HG03064 (cell line): ENCODE data around the gene TRPV2.
"Not testable (repeated sequence)": the region's sequence is repeated elsewhere in the genome, so short reads cannot be mapped to it uniquely, and the experiment has no call there.

Source experiments
- ATAC-seq: cut with Tn5 transposase; IDR thresholded peaks from one replicate; pipeline ENCODE4 v1.9.1; 2021; ENCODE audit warnings: low read depth; ENCODE audit not compliant: unreplicated experiment

Gene TRPV2, protein sequence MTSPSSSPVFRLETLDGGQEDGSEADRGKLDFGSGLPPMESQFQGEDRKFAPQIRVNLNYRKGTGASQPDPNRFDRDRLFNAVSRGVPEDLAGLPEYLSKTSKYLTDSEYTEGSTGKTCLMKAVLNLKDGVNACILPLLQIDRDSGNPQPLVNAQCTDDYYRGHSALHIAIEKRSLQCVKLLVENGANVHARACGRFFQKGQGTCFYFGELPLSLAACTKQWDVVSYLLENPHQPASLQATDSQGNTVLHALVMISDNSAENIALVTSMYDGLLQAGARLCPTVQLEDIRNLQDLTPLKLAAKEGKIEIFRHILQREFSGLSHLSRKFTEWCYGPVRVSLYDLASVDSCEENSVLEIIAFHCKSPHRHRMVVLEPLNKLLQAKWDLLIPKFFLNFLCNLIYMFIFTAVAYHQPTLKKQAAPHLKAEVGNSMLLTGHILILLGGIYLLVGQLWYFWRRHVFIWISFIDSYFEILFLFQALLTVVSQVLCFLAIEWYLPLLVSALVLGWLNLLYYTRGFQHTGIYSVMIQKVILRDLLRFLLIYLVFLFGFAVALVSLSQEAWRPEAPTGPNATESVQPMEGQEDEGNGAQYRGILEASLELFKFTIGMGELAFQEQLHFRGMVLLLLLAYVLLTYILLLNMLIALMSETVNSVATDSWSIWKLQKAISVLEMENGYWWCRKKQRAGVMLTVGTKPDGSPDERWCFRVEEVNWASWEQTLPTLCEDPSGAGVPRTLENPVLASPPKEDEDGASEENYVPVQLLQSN

DNA sequence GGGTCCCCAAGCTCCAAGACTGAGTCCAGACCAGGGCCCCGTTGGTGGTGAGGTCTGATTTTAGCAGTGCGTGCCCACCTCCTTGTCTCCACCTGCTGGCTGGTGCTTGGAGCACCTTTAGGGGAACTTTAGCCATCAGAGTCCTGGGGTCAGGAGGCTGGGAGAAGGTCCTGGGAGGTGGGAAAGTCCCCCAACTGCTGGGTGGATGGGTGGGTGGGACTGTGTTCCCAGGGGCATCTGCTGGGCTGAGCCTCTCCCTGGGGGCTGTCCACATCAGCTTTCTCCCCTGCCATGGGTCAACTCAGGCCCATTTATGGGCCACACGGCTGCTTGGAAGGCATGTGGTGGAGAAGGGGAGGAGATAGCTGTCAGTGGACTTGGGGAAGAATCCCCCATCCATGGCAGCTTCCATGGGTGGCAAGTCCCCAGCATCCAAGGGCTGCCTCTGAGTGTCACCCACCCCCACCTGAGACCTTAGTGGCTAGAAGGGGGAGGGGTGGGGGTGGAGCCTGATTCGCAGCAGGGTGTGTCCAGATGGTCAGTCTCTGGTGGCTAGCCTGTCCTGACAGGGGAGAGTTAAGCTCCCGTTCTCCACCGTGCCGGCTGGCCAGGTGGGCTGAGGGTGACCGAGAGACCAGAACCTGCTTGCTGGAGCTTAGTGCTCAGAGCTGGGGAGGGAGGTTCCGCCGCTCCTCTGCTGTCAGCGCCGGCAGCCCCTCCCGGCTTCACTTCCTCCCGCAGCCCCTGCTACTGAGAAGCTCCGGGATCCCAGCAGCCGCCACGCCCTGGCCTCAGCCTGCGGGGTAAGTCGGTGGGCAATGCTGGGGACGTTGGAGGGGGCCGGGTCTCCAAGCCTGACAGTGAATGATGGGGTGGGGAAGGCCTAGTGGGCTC is at the start of gene TRPV2:
TSS of gene TRPV2 (plus strand) at position 541 of the 894 bp plus-strand sequence. CDS start 2,098 bp downstream, outside the sequence.
- no peak for ATAC-seq

DNA sequence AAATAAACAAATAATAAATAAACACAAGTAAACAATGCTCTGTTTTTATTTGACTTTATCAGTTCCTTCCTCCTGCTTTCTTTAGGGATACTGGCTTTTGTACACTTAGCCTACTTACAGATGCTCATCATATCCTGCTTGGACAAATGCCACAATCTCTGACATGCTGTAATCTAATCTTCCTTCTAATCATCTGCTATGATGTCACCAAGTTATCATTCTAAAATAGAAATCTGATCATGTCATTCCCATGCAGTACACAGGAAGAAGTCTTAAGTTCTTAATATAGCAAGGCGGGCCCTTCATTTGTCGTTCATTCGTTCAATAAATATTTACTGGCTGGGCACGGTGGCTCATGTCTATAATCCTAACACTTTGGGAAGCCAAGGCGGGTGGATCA is 43.6 kb upstream of the TRPV2 start:
- no peak for ATAC-seq

DNA sequence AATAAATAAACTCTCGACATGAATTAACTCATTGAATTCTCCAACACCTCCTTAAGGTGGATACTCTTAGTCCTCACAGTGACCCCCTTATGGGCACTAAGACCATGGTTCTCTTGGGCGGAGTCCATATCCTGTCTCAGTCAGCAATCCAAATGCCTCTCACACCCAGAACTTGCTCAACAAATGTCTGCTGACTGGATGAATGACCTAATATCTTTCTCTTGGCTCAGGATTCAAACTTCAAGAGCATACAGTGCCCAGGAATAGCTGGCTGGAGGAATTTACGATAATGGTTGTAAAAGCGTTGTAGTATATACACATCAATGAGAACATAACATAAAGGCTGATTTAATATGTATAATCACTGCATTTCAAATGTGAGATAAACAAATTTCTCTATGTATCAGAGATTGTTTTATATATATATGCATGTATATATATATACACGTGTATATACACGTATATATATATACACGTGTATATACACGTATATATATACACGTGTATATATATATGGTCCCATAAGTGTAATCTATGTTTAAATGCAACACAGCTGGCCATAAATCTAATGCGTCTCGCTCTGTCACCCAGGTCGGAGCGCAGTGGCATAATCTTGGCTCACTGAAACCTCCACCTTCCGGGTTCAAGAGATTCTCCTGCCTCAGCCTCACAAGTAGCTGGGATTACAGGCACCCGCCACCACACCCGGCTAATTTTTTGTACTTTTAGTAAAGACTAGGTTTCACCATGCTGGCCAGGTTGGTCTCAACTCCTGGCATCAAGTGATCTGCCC is 41.0 kb upstream of the TRPV2 start:
- ATAC-seq, result no peak

DNA sequence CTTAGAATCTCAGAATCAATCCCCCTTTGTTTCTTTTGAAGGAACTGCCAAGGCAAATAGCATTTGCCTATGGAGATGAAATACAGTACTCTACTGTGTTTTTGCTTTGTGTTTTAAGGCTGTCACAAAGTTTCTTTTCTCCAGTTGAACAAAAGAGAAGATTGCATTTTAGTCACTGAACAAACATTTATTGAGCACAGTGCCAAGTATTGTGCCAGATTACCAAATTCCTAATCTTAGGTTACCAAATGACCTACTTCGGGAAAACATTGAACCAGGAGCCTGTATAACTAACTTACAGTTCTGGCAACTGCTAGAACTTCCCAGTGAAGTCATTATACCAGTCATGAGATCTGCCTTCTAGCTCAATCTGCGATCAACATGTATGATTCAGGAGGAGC is 37.4 kb upstream of the TRPV2 start:
- ATAC-seq, result no peak

DNA sequence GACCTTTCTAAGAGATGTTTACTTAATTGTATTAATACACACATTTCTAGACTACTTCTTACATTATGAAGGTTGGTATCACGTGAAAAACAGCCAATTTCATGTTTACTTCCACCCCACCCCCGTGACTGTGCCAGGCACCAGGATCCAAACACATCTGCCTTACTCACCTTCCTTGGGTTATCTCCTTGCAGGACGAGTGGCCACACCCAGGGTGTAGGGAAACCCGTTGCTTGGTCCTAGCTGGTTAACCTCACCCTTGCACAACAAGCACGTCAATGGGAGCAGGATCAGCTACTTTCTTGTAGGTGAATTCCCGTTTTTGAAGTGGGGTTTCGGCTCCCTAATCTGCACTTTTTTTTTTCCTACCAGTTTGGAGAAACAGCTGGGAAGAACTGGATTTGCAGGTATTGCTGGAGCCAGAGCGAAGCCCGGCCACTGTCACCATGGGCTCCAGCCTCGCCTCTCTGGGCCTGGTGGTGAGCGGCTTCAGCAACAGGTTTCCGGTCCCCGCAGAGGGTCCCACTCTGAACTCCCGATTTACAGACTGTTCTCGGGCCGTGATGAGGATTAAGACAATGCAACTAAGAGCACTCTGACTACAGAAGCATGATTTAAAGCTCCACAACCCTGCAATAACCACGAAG is 36.6 kb upstream of the TRPV2 start:
- ATAC-seq, result no peak

DNA sequence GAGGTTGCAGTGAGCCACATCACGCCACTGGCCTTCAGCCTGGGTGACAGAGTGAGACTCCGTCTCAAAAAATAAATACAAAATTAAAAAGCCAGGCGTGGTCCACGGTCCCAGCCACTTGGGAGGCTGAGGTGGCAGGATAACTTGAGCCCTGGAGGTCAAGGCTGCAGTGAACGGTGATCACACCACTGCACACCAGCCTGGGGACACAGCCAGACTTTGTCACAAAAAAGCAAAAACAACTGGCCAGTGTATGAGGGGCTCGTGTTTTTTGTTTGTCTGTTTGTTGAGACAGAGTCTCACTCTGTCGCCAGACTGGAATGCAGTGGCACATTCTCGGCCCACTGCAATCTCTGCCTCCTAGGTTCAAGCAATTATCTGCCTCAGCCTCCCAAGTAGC is 35.7 kb upstream of the TRPV2 start:
- ATAC-seq, result no peak

DNA sequence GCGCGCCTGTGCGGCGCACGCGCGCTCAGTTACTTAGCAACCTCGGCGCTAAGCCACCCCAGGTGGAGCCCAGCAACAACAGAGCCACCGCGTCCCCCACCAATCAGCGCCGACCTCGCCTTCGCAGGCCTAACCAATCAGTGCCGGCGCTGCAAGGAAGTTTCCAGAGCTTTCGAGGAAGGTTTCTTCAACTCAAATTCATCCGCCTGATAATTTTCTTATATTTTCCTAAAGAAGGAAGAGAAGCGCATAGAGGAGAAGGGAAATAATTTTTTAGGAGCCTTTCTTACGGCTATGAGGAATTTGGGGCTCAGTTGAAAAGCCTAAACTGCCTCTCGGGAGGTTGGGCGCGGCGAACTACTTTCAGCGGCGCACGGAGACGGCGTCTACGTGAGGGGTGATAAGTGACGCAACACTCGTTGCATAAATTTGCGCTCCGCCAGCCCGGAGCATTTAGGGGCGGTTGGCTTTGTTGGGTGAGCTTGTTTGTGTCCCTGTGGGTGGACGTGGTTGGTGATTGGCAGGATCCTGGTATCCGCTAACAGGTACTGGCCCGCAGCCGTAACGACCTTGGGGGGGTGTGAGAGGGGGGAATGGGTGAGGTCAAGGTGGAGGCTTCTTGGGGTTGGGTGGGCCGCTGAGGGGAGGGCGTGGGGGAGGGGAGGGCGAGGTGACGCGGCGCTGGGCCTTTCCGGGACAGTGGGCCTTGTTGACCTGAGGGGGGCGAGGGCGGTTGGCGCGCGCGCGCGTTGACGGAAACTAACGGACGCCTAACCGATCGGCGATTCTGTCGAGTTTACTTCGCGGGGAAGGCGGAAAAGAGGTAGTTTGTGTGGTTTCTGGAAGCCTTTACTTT is 34.5 kb upstream of the TRPV2 start, which contains the start of gene UBB:
TSS of gene UBB (plus strand) at position 452 of the 856 bp plus-strand sequence. CDS start 817 bp downstream, outside the sequence.
- ATAC-seq, result peak; percentile 79

DNA sequence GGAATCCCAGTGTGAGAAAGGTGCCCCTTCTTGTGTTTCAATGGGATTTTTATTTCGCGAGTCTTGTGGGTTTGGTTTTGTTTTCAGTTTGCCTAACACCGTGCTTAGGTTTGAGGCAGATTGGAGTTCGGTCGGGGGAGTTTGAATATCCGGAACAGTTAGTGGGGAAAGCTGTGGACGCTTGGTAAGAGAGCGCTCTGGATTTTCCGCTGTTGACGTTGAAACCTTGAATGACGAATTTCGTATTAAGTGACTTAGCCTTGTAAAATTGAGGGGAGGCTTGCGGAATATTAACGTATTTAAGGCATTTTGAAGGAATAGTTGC is 33.9 kb upstream of the TRPV2 start:
- no peak for ATAC-seq

DNA sequence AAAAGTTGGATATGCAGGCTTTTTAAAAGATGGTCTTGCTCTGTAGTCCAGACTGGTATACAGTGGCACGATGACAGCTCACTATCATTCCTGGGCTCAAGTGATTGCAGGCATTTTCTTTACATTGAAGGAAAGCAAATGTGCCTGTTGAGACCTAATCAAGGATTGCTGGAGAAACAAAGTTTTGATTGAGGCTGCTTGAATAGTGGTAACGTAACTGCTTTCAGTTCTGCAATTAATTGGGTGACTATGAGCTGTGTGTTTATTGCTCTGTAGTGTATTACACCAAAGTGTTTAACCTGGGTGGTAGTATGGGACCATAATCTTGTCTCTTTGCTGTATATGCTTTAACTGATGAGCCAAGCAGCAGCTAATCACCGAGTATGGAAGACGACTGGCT is 32.2 kb upstream of the TRPV2 start:
- no peak for ATAC-seq

DNA sequence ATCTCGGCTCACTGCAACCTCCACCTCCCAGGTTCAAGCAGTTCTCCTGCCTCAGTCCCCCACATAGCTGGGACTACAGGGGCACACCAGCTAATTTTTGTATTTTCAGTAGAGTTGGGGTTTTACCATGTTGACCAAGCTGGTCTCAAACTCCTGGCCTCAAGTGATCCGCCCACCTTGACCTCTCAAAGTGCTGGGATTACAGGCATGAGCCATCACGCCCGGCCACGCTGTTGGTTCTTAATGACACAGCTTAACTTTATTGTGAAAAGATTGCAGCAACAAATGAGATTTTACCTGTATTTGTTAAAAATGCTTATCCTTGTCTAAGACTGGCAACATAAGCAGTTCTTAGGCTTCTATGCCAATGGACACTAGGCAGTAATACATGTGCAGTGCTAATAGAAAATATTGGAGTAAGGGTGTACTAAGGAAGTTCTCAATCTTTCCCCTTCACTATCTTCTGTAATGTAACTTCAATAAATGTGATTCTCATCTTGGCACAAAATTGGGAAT is 31.5 kb upstream of the TRPV2 start:
- no peak for ATAC-seq

DNA sequence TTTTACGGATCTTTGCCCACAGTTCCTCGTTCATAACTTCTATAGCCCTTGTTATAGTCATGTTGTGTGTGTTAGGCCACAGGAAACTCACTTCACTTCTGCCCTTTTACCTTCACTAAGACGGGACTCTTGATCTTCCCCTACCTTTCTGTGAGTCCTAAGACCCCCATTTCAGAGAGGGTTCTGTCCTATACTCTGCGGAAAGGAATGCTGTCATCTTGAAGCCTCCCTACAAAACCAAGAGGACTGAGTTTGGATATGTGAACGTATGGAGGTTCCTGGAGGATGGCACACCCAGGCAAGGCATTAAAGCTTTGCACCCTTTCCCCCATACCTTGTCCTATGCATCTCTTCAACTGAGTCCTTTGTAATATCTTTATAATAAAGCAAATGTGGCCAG is 30.8 kb upstream of the TRPV2 start:
- ATAC-seq, result no peak

DNA sequence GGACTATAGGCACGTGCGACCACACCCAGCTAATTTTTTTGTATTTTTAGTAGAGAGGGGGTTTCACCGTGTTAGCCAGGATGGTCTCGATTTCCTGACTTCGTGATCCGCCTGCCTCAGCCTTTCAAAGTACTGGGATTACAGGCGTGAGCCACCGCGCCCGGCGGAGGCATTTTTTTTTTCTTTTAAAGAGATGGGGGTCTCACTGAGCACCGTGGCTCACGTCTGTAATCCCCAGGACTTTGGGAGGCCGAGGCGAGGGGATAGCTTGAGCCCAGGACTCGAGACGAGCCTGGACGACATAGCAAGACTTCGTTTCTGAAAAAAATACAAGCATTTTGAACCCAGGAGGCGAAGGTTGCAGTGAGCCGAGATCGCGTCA is 29.3 kb upstream of the TRPV2 start:
- not testable (repeated sequence) for ATAC-seq

DNA sequence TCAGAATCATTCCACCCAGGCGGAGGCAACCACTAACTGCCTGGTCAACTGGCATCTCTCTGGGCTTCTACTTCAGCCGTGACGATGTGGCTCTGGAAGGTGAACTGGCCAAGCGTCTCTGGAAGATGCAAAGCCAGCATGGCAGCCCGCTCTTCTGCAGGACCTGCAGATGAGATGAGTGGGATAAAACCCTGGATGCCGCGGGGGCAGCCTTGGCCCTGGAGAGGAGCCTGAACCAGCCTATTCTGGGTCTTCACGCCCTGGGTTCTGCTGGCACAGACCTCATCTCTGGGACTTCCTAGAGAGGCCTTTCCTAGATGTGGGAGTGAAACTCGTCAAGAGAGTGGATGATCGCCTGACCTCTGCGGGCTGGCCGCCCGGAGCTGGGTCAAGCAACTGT is 23.9 kb upstream of the TRPV2 start:
- ATAC-seq, result no peak

DNA sequence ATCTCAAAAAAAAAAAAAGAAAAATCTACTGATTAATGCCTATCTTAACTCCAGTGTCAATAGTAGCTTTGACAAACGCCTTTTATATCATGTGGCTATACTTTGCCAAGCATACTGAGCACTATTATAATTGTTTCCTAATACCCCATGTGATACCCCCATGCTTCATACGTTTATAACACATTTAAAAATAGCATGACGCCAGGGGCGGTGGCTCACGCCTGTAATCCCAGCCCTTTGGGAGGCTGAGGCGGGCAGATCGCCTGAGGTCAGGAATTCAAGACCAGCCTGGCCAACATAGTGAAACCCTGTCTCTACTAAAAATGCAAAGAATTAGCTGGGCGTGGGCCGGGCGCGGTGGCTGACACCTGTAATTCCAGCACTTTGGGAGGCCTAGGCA is 22.9 kb upstream of the TRPV2 start:
- not testable (repeated sequence) for ATAC-seq

DNA sequence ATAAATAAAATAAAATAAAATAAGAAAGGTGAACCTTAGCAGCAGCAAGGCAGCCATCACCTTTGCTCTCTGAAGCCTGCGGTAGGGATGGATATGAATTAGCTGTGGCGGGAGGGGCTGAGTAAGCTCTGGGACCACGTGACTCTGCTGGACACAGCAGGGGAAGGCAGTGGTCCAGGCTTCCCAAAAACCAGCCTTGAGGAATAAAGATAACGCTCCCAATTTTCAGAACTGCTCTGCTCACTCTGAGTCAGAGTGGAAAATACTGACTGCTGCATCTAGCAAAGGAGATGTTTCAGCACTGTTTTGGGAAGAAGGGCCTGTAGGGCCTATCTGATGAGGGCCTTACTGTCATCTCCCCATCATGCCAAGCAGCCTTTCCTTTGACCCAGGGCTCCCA is 19.5 kb upstream of the TRPV2 start:
- ATAC-seq, result not testable (repeated sequence)

DNA sequence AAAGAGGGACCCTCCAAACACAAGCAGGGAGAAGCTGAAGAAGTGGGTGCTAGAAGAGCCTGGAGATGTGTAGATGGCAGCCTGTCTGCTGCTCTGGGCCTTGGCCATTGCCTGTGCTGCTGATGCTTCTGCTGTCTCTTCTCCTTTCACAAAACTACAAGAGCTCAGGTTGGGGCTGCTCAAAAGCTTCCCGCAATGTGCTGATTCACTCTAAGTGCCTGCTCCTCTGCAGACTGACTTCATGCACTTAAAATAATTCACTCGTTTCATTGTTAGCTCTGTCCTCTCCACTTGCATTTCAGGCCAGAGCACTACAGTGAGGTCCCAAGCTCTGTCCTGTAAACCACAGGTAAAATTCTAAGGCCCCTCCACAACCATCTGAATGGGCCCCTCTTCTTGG is 18.7 kb upstream of the TRPV2 start:
- ATAC-seq, result not testable (repeated sequence)

DNA sequence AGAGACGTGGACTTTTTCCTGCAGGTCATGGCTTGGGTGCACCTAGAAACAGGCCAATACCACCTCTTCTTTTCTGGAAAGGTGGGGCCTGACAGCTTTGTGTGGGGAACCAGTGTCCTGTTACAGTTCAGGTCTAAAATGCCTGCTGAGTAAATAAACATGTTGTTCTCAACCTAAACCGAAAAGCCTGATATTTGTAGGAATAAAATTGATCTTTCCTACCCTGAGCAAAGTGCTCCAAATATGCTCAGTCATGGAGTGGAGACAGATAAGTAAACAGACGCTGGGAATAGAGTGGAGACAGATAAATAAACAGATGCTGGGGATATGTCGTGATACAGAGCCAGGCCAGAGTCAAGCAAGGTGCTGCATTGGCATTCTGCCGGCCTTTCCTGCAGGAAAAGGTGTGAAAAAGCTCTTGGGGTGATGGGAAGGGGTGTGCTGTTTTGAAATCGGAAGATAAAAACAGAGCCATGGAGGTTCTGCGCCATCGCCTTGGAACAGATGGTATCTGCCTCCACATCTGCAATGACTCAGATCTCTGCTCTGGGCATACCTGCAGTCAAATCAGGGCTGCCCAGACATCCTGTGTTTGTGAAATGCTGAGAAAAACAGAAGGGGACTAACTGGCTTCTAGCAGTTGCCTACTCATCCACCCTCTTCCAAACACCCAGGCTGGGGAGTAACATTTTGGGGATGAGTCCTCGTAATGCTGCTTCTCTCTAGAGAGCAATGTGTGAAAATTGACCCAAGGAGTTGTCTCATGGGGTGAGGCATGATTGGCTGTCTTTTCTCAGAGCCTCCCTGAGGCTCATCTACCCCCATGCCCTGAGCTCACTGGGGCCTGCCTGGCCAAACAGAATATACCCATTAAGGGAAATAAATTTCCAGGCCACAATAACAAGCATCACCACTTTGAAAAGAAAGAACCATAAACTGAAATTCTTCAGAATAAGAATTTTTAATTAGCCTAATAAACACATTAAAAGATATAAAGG is 16.8 kb upstream of the TRPV2 start:
- peak; percentile 84 for ATAC-seq
